Suprapubic skin (tissue), 3 donors: ENCODE measurements around the gene TRPM2.

Experiments used
- CTCF ChIP-seq, 2 donors: fragments of 200-600 bp in 1 of 2; fragments of 450-650 bp in 1 of 2; sonication (generic) in 1 of 2; IDR thresholded peaks; one replicate each; pipeline ENCODE4 v1.5.1; 2016 to 2019; ENCODE audit warnings: antibody characterized with exemption in 2 of 2, mild to moderate bottlenecking in 1 of 2, moderate library complexity in 1 of 2
- POLR2A ChIP-seq, 2 donors: fragments of 450-650 bp; IDR thresholded peaks; one replicate each; pipeline ENCODE4 v1.6.1; 2017; ENCODE audit warnings: antibody characterized with exemption in 2 of 2, mild to moderate bottlenecking in 2 of 2, moderate library complexity in 2 of 2

- TF ChIP-seq CTCF (IDR thresholded peaks at IDR 0.05) (no peak), POLR2A (IDR thresholded peaks at IDR 0.05) (no peak)
These were observed 31.5 kb upstream of the TRPM2 start for GRCh38 chr21:44321846-44322450.
